Fibroblast of upper back skin (primary cell): ENCODE measurements around the gene CR2.
"Not testable (repeated sequence)": the region's sequence is repeated elsewhere in the genome, so short reads cannot be mapped to it uniquely, and the experiment has no call there.

ENCODE experiments used
- DNase-seq: peaks from one replicate; pipeline ENCODE4 v3.0.0-alpha.2; 2013

Gene CR2

DNA sequence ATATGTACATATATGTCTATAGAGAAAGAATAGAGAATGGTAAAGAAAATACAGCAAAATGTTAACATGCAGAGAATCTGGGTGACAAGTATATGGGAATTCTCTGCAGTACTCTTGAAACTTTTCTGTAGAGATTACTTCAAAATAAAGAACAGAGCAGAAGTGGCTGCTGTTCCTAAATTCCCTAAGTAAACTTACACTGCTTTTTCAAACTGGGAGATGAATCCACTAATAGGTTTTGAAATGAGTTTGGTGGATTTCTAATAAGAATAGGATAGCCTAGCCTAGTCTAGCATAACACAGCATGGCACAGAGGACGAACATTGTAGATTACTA, 450 bp upstream of the CR2 start:
- DNase-seq: no peak

DNA sequence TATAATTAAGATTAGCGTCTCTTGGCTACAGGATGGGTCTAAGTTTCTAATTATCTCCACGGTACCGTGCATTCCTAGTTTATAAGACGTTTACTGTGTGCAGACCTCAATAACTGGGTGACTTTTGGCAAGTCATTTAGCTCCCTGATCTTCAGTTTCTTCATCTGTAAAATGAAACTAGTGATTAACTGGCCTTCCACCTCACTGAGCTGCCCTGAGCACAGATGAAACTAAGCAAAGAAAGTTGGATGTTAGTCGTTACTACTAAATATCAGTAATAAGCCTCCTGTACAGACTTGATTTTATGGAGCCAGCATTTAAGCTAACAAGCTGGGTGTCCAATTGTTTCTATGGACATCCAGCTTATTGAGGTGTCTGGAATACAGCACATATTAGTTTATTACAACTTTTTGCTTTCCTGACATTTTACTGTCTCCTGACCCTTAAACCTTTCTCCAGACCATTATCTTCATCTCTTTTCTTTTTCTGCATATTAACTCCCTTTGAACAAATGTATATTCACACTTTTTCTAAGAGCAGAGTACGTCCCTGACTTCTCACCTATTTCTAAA, 1.1 kb downstream of the CR2 start:
- DNase-seq: no peak

DNA sequence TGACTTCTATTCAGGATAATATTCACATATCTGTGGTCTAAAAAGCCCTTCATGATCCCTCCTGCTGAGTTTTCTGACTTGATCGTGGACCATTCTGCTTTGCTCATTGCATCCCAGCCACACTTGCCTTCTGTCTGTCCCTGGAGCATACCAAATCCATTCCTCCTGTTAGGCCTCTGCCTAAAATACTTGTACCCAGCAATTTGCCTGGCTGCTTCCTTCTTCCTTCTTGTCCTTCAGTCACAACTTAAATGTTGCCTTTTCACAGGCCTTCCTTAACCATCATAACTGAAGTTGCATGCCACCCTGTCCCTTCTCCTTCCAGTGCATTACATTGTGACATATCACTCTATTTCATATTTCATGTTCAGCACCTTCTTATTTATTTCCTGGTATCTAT, 4.3 kb downstream of the CR2 start:
- DNase-seq: no peak

DNA sequence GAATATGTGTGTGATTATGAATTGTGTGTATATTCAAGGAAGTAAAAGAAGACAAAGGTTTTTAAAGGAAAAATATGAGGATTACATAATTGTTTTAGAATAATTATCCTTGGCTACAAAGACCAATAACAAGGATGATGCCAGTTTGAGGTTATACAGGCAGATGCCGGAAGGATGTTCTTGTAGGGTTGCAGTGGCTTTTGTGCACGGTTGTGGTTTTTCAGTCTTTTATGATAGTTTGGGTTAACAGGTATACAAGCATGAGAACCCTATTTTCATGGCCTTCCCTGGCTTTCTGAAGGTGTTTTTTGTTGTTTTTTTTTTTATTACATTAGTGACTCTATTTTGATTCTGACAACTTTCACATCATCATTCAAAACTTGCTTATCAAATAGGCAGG, 4.9 kb downstream of the CR2 start:
- no peak for DNase-seq

DNA sequence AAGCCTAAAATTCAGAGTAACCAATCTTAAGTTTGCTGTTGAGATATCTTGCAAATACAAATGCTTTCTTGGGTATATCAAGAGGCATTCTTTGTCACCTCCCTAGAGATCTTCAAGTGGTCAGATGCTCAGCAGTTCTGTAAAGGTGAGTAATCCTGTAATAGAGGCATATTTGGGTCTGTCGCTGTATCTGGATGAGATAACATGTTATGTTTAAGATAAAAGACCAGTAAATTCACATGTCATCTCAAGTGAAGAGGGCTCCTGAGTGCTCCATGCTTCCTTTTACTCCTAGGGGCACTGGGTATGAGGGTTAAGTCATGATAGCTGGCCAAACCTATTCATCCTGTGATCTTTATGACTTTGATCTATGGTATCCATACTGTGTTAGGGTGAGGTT, 7.5 kb downstream of the CR2 start:
- DNase-seq: no peak

DNA sequence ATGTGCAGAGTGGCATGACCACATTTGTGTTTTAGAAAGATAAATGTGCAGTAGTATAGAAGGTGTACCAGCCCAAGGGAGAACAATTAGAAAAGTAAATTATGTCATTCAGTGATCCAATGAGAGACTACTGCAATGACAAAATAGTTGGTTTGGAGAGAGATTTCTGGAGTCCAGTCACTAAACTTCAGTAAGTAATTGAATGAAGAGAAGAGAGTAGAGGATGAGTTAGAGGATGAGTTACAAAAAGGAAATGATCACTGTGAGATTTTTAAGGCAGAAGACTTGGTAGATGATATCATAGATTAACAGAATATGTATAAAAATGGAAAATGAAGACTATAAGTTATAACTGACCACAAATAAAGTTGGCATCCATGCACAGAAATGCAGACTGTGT, 8.4 kb downstream of the CR2 start:
- DNase-seq: no peak

DNA sequence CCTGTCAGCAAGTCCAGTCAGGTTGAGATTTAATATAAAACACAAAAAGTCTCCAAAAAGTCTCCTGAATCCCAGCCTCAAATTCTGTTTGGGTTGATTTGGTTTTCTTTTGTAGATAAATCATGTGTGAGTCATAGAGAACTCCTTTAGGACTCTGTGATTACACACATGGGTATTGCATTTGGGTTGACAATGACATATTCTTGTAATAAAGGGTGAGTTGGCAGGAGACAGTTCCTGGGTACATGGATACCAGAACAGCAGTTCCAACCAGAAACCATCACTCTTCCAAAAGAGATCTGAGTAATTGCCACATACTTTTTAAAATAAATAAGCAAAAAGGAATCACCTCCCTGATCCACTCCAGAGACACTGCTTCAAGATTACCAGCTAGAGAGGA, 8.9 kb downstream of the CR2 start:
- DNase-seq: peak; percentile 18

DNA sequence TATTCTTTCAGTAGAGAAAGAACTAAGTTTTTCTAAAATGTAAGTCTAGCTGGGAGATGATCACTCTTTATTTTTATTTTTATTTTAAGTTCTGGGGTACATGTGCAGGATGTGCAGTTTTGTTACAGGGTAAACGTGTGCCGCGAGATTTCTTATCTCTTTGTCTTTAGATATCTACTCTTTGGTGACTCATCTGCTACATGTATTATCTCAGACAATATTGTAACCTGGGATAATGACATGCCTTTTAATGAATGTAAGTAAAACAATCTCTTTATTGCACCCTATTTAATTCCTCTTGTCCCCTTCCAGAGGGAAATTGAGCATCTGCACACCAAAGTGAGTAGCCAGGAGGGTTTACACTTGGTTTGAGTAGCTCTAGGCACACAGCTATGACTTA, 9.4 kb downstream of the CR2 start:
- DNase-seq: no peak

DNA sequence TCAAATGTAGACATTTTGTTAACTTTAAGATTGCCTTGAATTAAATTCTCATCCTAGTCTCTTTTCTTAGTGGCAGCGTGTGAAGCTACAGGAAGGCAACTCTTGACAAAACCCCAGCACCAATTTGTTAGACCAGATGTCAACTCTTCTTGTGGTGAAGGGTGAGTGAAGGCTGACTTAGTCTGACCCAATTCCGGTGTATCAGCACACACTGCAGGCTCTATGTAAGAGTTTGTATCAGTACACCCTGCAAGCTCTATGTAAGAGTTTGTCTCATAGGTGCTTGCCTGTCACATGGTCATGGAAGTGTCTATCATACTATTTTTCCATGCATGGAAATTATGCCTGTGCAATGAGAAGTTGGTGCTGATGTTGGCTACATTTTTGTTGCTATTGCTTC, 16.8 kb downstream of the CR2 start:
- DNase-seq: no peak

DNA sequence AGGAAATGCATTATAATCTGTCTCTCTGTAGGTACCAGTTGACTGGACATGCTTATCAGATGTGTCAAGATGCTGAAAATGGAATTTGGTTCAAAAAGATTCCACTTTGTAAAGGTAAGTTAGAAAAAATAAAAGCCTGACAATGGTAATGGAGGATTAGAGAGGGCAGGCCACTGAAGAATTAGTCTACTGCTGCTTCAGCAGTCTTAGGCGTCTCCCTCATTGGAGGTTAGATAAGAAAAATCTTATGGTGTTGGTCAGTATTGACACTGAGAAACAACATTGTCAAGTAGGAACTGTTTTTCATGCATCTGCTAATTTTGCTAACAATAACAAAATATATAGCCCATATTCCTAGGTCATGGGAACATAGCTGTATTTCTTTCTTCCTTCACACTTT, 20.1 kb downstream of the CR2 start:
- no peak for DNase-seq

DNA sequence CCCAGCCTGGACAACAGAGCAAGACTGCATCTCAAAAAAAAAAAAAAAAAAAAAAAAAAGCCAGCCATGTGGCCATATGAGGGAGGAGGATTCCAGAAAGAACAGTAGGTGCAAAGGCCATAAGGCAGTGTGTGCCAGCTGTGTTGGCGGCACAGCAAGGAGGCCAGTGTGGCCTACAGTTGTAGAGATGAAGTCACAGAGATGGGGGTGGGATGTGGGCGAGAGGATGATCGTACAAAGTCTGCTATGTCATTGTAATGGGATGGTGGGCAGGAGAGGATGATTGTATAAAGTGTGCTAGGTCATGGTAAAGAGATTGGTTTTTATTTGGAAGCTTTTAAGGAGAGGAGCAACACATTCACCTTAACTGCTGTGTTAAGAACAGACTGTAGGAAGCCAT, 32.1 kb downstream of the CR2 start:
- no peak for DNase-seq

DNA sequence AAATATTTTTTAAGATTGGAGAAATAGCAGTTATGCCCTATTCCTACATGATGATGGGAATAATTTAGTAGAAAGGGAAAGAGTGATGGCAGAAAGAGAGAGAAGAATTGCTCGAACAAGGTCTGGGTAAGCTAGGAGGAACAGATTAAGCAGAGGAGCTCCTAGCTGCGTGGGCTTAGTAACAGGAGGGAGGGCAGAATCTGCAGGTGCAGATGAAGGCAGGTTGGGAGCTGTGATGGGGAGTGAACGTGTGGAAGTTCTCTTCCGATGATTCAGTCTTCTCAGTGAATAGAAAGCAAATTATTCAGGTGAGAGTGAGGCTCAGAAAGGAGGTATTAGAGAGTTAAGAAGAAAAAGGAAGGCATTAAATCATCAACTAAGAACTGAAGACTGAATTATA, 33.5 kb downstream of the CR2 start:
- DNase-seq: no peak

DNA sequence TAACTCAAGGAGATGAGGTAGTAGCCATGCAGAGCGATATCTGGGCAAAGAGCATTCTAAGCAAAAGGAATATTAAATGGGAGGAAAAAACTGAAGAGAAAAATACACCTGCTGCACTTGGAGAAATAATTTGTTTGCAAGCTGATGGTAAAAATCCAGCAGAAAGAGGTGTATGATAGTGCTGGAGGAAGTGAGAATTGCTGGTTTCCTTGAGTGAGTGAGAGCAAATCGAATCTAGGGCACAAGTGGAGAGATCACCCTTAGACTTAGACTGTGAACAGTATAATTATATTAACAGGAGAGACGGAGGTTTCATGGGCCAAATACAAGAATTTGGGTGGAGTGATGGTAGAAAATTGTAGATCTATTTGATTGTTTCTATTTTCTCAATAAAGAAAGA, 39.1 kb downstream of the CR2 start:
- no peak for DNase-seq

DNA sequence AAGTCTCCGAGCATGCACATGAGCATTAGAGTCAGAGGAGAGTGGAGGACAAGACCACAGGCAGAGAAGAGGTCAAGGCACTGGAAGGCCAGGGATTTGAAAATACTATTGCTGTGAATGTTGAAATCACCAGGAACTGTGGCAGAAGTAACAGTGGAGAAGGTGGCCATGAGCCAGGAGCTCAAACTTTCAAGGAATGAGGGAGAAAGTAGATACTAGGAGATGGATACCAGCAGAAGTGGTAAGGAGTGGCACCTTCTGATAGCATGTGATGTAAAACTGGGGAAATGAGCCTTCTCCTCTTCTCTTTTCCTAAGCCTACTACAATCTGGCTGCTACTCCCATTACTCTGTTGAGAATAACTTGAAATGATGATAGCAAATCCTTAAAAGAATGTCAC, 40.0 kb downstream of the CR2 start:
- DNase-seq: no peak

DNA sequence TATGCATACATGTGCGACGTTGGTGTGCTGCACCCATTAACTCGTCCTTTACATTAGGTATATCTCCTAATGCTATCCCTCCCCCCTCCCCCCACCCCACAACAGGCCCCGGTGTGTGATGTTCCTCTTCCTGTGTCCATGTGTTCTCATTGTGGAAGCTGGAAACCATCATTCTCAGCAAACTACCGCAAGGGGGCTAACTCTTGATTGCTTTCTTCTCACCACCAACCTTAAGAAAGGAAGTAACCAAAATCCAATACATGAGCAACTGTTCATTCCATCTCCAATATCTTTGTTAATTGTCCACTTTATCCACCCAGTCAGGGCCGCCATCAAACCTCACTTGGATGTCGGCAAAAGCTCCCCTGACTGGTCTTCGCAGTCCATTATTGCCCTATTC, 41.2 kb downstream of the CR2 start:
- DNase-seq: not testable (repeated sequence)

DNA sequence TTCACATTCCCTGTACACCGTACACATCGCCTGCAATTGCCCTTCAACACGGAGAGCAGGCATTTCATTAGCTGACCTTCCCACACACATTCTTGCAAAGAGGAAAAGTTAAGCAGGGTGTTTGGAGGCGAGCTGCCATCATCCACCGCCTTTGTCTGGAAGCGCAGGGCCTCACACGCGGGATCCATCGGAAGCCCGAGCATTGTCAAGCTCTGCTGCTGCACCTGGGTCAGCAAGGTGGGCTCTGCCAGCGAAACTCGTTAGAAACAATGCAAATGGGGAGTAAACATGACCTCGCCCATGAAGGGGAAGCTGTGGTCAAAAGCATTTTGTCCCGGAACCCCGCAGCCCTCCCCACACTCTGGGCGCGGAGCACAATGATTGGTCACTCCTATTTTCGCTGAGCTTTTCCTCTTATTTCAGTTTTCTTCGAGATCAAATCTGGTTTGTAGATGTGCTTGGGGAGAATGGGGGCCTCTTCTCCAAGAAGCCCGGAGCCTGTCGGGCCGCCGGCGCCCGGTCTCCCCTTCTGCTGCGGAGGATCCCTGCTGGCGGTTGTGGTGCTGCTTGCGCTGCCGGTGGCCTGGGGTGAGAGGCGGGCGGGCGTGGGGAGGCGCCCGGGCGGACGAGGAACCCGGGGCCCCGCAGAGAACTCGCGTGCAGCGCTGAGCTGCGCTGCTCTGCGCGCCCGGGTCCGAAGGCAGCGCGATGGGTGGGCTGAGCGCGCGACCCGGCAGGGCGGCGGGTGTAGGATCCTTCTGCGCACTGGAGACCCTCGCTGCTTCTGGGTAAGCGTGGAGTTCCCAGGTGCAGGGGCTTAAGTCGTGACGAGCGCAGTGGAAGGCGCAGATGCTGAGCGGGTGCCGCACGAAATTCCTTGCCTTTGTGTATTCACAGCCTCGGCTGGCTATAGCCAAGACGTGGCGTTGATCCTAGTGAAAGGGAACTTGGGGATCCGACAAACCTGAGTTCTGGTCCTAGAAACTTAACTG, 42.0 kb downstream of the CR2 start, which contains the start of gene CR1:
CR1 (plus strand) TSS at position 357 of the 992 bp plus-strand sequence; CDS start at position 468, 111 bp downstream.
- no peak for DNase-seq

DNA sequence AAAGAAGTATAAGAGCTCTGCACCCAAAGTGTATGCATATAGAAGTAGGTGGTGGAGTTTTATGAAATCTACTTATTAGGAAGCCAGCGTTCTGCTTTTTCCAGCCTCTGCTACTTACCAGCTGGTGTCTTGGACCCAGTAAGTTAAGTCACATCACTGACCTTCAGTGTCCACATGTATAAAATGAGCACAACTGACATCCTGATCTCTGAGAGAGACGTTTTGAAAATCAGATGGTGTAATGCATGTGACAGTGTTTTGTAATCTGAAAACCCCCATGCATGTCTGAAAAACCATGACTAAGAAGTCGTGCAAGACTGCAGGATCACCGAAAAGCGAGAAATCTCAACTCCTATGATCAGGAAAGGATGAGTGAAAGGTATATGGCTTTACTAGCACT, 43.8 kb downstream of the CR2 start:
- DNase-seq: no peak

DNA sequence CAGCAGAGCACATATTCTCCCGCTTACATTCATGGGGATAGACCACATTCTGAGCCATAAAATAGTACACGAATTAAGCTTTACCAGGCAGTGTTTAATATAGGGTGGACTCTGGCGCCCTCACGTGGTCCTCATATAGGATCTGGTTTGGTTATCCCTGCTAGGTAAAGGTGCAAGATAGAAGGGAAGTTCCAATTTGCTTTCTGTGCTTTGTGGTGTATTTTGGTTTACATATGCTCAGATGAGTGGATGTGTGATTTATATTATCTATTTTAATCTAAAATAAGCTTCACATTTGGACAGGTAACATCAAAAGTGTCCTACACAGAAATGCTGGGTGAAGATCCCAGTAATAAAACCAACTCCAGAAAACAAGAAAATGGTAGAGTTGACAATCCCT, 45.4 kb downstream of the CR2 start:
- peak; percentile 65 for DNase-seq

DNA sequence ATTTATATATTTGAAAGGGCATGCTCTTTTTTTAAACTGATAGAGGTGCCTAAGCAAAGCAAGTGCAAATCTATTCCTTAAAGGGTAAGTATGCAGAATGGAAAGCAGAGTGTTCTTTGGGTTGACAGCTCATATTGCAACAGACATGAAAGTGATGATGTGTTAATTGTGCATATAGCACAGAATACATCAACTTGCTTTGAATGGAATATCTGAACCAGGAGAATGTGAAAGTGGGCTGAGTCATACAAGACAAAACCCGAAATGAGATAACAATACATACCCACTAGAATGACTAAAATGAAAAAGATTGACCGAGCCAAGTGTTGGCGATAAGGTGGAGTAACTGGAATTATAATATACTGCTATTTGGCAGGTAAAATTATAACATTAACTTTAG, 46.2 kb downstream of the CR2 start:
- DNase-seq: no peak

DNA sequence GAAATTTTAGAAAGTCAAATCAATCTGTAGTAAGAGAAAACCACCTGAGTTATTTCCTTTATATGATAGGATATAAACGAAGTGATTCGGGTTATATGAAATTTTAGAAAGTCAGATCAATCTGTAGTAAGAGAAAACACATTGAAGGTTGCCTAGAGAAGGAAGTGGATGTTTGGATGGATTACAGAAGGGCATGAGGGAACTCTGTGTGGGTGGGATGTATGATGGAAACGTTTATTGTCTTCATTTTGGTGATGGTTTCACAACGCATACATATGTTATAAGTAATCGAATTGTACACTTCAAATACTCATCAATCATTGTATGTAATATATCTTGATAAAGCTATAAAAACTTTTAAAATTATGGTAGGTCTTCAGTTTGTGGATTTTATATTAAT, 46.9 kb downstream of the CR2 start:
- no peak for DNase-seq

DNA sequence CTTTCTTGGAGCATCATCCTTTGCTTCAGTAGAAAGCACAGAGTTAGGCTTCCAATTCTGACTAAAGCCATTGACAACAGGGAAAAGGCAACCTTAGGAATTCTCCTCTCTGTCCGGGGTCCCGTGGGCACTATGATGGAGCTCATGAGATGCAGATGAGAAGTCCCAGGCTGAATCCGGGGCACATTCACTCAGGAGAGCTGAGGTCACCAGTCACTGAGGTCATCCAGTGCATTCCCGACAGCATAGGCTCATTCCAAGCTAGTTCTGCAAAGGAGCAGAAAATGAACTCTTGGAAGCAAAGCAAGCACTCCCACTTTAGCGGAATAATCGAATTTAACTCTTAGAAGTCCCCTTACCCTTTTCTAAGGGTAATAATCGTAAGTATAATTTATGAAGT, 48.6 kb downstream of the CR2 start:
- no peak for DNase-seq

DNA sequence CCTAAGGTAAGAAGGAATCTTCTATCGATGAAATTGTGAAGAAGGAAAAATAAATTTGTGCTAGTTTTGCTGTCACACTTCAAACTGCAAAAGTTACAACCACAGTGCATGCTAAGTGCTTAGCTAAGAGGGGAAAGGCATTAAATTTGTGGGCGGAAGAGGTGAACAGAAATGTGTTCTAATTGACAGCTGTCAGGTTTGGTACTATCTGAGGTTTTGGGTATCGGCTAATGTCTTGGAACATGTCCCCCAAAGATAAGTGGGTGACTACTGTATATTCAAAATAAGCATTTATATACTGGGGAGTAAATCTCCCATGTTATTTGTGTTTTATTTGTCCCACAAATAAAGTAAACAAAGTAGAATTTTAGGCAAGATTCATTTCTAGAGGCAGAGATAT, 49.8 kb downstream of the CR2 start:
- DNase-seq: no peak

DNA sequence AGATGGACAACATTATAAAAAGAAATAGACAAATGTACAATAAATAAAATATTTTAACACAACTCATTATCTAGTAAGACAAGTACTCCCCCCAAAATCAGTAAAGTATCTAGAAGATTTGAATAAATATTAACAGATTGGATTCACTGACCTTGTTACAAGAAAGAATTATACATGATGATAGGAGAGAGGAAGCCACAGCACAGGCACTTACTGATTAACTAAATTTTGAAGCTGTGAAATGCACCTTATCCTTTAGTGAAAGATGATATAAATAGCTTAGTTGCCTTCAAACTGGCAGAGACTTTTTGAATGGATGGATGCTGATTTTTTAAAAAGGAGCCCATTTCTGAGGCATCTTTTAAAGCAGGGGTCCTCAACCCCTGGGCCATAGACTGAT, 50.3 kb downstream of the CR2 start:
- DNase-seq: no peak

DNA sequence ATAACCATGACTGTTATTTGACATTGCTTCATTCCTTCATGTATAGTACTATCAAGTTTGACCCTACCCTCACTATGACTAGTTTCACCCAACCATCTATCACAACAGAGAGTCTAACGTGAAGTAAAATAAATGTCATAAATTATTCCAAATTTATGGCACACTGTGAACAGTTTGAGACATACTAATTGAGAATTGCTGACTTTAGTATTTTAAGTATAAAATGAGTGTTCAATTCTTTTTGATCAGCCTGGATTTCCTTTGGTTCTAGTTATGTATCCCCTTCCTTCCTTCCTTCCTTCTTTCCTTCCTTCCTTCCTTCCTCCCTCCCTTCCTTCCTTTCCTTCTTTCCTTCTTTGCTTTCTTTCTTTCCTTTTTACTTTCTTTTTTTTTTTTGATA, 56.3 kb downstream of the CR2 start:
- DNase-seq: no peak

DNA sequence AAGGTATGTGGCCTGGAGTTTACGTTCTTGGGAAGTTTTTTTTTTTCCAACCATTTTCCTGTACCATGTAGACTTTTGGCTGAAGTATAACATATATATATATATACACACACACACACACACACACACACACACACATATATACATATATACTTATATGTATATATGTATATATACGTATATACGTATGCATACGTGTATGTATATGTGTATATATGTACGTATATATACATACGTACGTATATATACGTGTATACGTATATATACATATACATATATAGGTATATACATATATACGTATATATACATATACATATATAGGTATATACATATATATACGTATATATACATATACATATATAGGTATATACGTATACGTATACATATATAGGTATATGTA, 60.8 kb downstream of the CR2 start:
- no peak for DNase-seq
